ENCODE results near the gene B3GALT6. TPM values are rescaled to one million over a fixed set of nuclear protein-coding genes. Genes with fewer than 3 reads are reported as not detected.

Gene B3GALT6
- total and polyA plus RNA-seq, 11 donors: 6.7 to 21.4 (median 11.2) TPM

DNA sequence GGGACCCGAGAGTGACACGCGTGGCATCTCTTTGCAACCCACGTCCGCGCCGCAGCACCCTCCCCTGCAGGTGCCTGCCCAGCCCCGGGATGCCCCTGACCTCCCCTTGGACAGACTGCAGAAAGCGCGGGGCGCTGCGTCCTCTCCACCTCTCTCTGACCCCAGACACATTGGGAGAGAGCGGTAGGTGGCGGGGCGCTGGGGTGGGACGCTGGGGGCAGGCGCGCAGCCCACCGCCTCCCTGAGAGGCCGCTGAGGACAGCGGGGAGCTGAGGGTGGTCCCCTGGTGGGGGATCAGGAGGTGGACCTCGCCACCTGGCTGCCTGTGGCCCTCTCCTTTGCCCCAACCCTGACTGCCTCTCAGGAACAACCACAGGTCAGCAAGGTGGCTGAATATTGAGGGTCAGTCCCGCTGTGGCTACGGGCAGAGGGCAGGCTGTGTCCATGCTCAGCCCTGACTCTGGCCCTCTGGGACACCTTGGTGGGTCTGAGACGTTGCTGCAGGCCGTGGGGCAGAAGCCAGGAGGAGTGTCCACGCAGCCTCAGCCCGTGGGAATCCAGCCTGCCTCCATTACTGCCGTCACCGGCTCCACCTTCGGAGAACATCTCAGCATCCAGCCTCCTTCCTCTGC, 42.4 kb downstream of the B3GALT6 start:
- WGBS, 4 donors: 8 to 29% (median 21%) methylated on average over 22 to 31 of the region's 31 CpGs
- peaks cover 14 to 45% (median 38%) of the 10 kb centered on the region in 12 donors for H3K4me1 ChIP-seq

DNA sequence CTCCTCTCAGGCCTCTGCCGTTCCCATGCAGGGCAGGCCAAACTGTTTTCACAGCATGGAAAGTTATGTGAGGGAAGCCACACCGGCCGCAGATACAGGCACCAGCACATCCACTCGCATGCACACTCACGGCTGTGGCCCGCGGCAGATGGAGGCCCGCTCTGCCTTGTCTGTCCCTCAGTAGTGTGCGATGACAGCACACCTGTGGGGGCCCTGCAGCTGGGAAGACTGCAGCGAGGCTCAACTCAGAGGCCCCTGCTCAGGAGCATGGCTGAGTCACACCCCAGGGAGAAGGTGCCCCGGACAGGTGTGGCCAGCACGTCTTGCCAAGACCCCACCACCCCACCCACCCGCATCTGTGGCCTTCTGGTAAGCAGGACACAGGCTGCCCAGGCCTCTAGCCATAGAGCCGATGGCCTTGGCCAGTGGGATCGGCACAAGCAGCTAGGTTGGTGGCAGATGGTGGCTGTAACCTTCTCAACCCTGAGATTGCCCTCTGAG, 42.9 kb downstream of the B3GALT6 start:
- no peak for TF ChIP-seq POLR2A (IDR thresholded peaks at IDR 0.05)
- TF ChIP-seq, protein P1, sequence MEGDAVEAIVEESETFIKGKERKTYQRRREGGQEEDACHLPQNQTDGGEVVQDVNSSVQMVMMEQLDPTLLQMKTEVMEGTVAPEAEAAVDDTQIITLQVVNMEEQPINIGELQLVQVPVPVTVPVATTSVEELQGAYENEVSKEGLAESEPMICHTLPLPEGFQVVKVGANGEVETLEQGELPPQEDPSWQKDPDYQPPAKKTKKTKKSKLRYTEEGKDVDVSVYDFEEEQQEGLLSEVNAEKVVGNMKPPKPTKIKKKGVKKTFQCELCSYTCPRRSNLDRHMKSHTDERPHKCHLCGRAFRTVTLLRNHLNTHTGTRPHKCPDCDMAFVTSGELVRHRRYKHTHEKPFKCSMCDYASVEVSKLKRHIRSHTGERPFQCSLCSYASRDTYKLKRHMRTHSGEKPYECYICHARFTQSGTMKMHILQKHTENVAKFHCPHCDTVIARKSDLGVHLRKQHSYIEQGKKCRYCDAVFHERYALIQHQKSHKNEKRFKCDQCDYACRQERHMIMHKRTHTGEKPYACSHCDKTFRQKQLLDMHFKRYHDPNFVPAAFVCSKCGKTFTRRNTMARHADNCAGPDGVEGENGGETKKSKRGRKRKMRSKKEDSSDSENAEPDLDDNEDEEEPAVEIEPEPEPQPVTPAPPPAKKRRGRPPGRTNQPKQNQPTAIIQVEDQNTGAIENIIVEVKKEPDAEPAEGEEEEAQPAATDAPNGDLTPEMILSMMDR (IDR thresholded peaks at IDR 0.05): no peak
- Histone ChIP-seq H3K4me1 (peaks cover 14 to 41% (median 37%) of the 10 kb centered on the region in 12 donors), H3K9me3 (no peaks in the 10 kb centered on the region), H3K27ac (peak overlapping the region in 1 of 12 donors; percentile 88), H3K27me3 (no peaks in the 10 kb centered on the region), H3K4me3 (peak overlapping the region in 4 of 12 donors; percentile 61 to 97 (median 94)), H3K36me3 (peaks cover 0 to 9% (median 0%) of the 10 kb centered on the region in 9 donors)
- WGBS, 4 donors: 89 to 91% (median 90%) methylated on average over 14 to 15 of the region's 15 CpGs
- intact Hi-C loops (cut with DNase I): loop anchor here in 2 of 10 donors (5.0 kb wide), 1 partner anchor 43 kb away; the partner anchor contains the start of genes B3GALT6 (in 2 of the 2) and SDF4 (in 2 of the 2)
- ATAC-seq: no peak
- DNase-seq: peak in 2 of 5 donors; percentile 17 to 58

More for the DNA sequence above, 42.4 kb downstream of the B3GALT6 start:
- Histone ChIP-seq H3K9me3 (no peaks in the 10 kb centered on the region), H3K27ac (peak overlapping the region in 11 of 12 donors; percentile 76 to 96 (median 90)), H3K36me3 (peaks cover 0 to 9% (median 0%) of the 10 kb centered on the region in 9 donors), H3K4me3 (peak overlapping the region; percentile 61 to 99 (median 94)), H3K27me3 (no peaks in the 10 kb centered on the region)
- ATAC-seq: peak; percentile 2 to 43 (median 29)
- TF ChIP-seq, protein P1 (IDR thresholded peaks at IDR 0.05): no peak
- no peak for TF ChIP-seq POLR2A (IDR thresholded peaks at IDR 0.05)
- DNase-seq: peak in 1 of 5 donors; percentile 56
- intact Hi-C loops (cut with DNase I): loop anchor here in 2 of 10 donors (5.0 kb wide), 1 partner anchor 42 kb away; the partner anchor contains the start of genes B3GALT6 (in 2 of the 2) and SDF4 (in 2 of the 2)

DNA sequence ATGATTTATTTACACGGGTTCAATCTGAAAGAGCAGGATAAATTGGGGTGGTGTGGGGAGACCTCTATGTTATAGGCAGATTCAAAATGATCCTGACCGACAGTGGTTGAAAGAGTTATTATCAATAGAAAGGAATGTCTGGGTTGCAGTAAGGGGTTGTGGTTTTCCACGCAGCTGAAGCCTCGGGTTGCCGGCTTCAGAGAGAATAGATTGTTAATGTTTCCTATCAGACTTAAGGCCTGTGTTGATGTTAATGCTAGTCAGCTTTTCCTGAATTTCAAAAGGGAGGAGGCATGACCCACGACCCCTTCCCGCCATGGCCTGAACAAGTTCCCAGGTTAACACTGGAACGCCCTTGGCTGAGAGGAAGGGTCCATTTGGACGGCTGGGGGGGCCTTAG, 43.8 kb downstream of the B3GALT6 start:
- TF ChIP-seq POLR2A (IDR thresholded peaks at IDR 0.05): no peak
- TF ChIP-seq, protein P1 (IDR thresholded peaks at IDR 0.05): no peak
- DNase-seq: no peak
- intact Hi-C loops (cut with DNase I): no loop called here
- Histone ChIP-seq H3K27me3 (no peaks in the 10 kb centered on the region), H3K36me3 (peaks cover 0 to 9% (median 0%) of the 10 kb centered on the region in 9 donors), H3K9me3 (no peaks in the 10 kb centered on the region), H3K4me1 (peaks cover 13 to 33% (median 29%) of the 10 kb centered on the region in 12 donors), H3K4me3 (no peak overlapping the region), H3K27ac (no peak overlapping the region)
- ATAC-seq: no peak
- 78 to 86% (median 83%) methylated on average over 9 of the region's 9 CpGs for WGBS, 4 donors

DNA sequence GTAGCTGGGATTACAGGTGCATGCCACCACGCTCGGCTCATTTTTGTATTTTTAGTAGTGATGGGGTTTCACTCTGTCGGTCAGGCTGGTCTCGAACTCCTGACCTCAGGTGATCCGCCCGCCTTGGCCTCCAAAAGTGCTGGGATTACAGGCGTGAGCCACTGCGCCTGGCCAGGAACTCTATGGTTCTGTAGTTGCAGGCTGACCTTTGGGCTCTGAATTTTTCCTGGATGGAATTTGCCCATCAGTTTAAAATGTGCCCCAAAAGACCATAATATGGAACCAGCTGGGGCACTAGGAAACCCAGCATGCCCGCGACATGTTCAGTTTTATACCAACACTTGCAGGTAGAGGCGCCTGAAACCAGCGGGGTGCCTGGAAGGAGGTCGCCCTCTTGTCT, 46.6 kb downstream of the B3GALT6 start:
- WGBS, 4 donors: 90 to 96% (median 95%) methylated on average over 13 of the region's 13 CpGs
- intact Hi-C loops (cut with DNase I): no loop called here
- Histone ChIP-seq H3K4me3 (no peak overlapping the region), H3K9me3 (no peaks in the 10 kb centered on the region), H3K27me3 (no peaks in the 10 kb centered on the region), H3K36me3 (no peaks in the 10 kb centered on the region), H3K4me1 (peaks cover 0 to 22% (median 8%) of the 10 kb centered on the region in 12 donors), H3K27ac (no peak overlapping the region)
- ATAC-seq (no peak), DNase-seq (no peak)
- no peak for TF ChIP-seq POLR2A (IDR thresholded peaks at IDR 0.05)
- TF ChIP-seq, protein P1 (IDR thresholded peaks at IDR 0.05): no peak
